Cardiac septum (tissue), 1 donor: ENCODE results near the gene SEC24C. TPM values are rescaled to one million over a fixed set of nuclear protein-coding genes. Genes with fewer than 3 reads are reported as not detected.
"Not testable (repeated sequence)": the region's sequence is repeated elsewhere in the genome, so short reads cannot be mapped to it uniquely, and the experiment has no call there.

Source experiments
- DNase-seq: peaks from one replicate; pipeline ENCODE4 v3.0.0-alpha.2; 2020; ENCODE audit warnings: low spot score
- intact Hi-C: fragments of 100-400 bp; cut with DNase I; formaldehyde crosslinking; loops from one replicate; pipeline ENCODE4 v1.14.0; 2022
- total RNA-seq: library from RNA; stranded (reverse); fragmentation: NEBNext Ultra II Directional; extraction: Animal tissue kit (Norgen Biotek cat#: 25700); gene quantifications from one replicate; pipeline ENCODE4 v1.2.1, GENCODE V29; 2021
- donor health status: DM: no; HTN: no; CAD: no.

The SEC24C gene
- total RNA-seq, 1 donor from 2014 or later, result 55.1 TPM

DNA sequence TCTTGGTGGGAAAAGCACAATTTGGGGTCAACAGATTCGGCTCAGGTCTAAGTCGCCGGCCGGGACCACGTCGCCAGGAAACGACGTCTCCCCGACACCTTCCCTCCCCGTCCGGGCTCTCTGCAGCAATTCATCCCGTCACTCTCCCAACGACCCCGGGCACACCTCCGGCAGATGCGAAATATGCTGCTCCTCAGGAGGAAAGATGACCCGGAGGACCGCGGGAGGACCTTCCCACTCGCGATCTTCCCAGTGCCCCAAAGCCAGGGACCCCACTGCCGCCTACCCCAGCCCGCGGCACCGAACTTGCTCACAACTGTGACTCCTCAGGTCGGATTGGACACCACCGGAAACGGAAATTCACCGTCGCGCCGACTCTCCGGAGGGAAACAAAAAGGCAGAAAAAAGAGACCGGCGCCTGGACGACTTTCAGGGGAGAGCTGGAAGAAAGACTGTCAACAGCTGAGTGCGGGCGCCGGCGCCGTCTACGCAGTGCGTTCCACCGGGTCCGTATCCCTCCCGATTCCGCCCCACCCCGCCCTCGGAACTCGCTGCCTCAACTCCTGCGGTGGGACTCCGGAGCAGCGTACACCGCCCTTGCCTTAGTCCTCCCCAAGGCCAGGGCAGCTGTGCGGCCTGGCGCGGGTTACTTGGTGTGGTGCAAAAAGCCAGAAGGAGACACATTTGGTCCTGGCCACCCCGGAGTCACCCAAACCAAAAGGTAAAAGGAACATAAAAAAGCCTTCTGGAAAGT is 13.8 kb upstream of the SEC24C start:
- intact Hi-C loops, result loop anchor here (5.0 kb wide), 1 partner anchor 83 kb away; no protein-coding TSS in a partner anchor

DNA sequence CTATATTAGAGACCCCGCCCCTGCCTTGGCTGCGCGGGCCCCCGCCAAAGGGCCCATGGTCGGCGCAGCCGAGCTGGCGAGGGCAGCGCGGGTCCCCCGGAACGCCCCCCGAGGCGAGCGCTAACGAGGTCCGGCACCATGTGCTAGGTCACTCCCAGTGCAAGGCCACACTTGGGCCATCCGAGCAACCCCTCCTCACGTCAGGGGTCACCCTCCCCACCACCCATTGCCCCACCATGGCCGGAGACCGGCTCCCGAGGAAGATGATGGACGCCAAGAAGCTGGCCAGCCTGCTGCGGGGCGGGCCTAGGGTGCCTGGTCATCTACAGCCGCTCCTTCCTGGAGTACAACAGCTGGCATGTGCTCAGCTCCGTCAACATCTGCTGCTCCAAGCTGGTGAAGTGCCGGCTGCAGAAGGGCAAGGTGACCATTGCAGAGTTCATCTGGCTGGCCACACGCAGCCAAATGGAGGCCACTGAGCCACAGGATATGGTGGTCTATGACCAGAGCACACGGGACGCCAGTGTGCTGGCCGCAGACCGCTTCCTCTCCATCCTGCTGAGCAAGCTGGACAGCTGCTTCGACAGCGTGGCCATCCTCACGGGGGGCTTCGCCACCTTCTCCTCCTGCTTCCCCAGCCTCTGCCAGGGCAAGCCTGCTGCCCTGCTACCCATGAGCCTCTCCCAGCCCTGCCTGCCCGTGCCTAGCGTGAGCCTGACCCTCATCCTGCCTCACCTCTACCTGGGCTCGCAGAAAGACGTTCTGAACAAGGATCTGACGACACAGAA is 12.4 kb upstream of the SEC24C start:
- intact Hi-C loops, result loop anchor here (5.0 kb wide), 1 partner anchor 84 kb away; no protein-coding TSS in a partner anchor
- no peak for DNase-seq

More for the DNA sequence above, 13.8 kb upstream of the SEC24C start:
- DNase-seq, result peak; percentile 97

DNA sequence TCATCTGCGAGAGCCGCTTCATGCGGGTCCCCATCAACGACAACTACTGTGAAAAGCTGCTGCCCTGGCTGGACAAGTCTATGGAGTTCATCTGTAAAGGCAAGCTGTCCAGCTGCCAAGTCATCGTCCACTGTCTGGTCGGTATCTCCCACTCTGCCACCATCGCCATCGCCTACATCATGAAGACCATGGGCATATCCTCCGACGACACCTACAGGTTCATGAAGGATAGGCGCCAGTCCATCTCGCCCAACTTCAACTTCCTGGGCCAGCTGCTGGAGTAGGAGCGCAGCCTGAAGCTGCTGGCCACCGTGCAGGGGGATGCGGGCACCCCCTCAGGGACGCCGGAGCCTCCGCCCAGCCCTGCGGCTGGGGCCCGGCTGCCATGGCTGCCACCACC is 11.7 kb upstream of the SEC24C start:
- DNase-seq, result no peak

DNA sequence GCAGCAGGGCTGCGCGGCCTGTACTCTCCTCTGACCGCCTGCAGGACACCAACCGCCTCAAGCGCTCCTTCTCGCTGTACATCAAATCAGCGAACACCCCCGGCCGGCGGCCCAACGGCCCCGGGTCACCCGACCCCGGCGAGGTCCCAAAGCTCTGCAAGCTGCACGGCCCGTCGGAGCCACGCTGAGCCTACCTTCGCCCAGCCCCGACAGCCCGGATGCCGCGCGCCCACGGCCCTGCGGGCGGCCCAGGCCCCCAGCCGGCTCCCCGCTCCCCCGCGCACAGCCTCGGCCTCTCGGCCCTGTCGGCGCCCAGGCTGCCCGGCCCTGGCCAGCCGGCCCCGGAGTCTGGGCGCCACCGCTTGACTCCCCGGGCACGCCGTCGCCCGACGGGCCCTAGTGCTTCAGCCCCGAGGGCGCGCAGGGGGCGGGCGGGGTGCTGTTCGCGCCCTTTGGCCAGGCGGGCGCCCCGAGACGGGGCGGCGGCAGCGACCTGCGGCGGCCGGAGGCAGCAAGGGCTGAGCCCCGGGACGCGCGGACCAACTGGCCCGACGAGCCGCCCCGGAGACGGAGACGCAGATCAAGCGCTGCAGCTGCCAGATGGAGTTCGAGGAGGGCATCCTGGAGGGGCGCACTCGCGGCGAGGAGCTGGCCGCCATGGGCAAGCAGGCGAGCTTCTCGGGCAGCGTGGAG is 11.1 kb upstream of the SEC24C start:
- intact Hi-C loops, result loop anchor here (5.0 kb wide), 1 partner anchor 86 kb away; no protein-coding TSS in a partner anchor
- DNase-seq, result no peak

More for the DNA sequence above, 11.7 kb upstream of the SEC24C start:
- intact Hi-C loops, result loop anchor here (5.0 kb wide), 1 partner anchor 85 kb away; no protein-coding TSS in a partner anchor

DNA sequence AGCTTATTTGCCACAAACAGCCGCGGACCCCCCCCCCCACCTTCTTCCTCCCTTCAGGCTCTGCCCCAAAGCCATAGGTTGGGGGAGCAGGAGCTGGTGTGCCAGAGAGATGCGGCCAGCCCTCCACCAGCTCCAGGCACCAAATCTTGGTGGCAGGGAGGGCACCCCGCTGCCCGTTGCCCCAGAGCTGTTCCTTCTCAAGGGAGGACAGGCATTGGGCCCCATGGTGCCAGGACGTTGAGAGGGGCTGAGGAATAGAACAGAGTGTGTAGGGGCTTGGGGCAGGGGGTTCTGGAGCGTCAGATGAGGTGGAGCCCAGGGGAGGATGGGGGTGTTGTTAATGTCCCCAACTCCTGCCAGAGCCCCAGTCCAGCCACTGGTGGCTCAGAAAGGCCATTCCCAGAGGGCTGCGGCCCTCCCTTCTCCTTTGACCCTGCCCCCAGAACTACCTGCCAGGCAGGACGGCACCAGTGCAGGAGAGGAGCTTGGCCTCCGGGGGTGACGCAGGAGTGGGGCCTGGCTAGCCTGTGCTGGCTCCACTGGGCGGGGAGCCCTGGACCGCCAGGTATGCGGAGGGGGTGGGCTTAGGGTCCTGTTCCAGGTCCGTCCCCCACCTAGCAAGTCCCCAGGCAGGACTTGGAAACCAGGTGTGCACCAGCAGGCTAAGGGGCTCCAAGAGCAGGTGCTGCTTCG is 10.0 kb upstream of the SEC24C start:
- no peak for DNase-seq
- intact Hi-C loops, result loop anchor here (5.0 kb wide), 1 partner anchor 87 kb away; no protein-coding TSS in a partner anchor

DNA sequence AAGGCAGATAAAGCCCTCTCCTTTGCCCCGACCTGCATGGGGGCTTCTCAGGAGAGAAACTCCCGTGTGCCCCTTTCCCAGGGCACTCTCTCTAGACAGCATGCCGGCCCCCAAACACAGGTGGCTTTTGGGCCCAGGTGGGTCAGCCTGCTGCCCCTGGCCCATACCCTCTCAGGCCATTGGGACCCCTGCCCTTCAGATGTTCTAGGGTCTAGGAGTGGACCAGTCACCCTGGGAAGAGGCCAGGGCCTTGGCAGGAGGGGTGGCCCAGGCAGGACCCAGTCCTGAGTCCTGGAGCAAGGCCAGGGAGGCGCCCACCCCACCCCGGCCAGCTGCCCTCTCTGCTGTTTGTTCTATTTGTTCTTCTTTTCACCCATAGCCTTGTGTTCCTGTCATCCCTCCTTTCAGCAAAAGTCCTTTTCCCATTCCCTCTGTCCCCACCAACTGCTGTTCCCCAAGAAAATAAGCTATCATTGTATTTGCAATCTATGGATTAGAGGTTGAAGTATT is 9.3 kb upstream of the SEC24C start:
- DNase-seq, result no peak

DNA sequence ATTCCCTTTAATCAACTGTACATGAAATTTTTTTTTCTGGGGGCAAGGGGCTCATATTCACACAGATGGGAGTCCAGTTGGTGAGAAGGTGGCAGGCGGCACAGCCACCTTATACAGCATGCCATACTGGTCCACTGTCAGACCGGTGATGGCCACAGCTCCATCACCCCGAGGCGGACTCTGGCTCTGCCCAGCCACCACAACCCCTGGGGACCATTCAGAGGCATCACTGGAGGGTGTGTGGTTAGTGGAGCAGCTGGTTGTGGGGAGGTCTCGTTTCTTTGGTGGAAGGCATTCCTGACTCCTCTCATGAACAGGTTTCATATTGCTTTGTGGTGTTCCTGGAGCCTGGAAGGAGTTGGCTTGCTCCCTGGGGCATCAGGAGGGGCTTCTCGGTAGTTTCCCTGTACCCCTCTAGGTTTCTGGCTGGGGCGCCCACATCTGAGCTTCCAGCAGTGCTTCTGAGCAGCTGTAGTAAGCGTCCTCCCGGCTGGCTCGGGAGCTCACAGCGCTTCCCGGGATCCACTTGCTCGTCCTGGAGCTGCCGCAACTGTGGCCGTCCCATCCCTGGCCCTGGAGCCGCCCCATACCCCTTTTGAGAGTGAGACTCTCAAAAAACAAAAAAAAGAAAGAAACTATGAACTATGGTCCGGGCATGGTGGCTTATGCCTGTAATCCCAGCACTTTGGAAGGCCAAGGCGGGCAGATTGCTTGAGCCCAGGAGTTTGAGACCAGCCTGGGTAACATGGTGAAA is 3.5 kb upstream of the SEC24C start:
- DNase-seq, intact Hi-C loops: not testable (repeated sequence)

More for the DNA sequence above, 9.3 kb upstream of the SEC24C start:
- intact Hi-C loops, result loop anchor here (5.0 kb wide), 1 partner anchor 88 kb away; no protein-coding TSS in a partner anchor

DNA sequence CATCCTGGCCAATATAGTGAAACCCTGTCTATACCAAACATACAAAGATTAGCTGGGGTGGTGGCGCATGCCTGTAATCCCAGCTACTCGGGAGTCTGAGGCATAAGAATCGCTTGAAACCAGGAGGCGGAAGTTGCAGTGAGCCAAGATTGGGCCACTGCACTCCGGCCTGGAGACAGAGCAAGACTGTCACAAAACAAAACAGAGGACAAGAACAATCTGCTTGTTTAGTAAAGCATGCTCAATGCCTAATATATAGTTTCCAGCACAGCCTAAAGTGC is 1.8 kb upstream of the SEC24C start:
- DNase-seq, result no peak
- intact Hi-C loops, result no loop called here

DNA sequence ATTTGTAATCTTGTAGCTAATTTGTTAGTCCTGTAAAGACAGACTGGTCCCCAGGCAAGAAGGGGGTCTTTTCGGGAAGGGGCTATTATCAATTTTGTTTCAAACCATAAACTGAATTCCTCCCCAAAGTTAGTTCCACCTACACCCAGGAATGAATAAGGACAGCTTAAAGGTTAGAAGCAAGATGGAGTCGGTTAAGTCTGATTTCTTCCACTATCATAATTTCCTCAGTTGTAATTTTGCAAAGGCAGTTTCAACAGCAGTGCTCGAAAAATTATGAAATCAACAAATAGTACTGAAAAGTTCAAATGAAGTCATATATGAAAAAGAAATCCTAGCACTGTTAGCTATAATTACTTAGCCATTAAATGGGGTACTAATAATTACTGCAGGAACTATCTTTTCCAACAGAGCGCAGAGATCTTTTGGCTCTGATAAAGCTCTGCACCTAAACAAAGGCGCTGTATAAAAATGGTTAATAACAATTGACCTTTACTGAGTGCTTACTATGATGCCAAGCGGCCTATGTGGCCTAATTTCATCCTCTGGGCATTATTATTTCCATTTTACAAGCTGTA is 756 bp upstream of the SEC24C start:
- DNase-seq, result no peak
- intact Hi-C loops, result no loop called here

DNA sequence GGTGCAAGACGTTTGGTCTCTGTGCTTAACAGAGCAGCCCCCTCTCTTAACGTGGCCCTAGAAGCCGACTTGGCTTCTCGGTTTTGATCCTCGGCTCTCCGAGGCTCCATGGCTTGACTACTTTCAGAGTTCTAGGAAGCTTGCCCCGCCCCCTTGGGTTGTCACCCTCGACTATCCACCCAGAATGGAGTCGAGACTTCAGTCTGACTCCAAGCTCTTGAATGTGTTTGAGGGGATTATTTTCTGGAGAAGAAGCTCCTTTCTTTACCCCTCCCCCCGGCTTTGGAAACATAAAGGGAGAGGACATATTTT is 448 bp downstream of the SEC24C start:
- intact Hi-C loops, result no loop called here
- no peak for DNase-seq

DNA sequence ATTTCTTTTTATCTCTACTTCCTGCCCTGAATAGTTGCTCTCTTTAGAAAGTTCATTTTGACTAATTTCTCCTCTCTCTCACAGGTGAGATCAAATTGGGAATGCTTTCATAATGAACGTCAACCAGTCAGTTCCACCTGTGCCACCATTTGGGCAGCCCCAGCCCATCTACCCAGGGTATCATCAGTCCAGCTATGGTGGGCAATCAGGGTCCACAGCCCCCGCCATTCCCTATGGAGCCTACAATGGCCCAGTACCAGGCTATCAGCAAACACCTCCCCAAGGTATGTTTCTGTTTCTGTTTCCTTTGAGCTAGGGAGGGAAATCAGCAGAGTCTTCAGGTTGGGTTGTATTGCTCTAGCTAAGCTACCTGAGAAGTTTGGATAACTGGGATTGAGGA is 2.5 kb downstream of the SEC24C start:
- no peak for DNase-seq
- intact Hi-C loops, result loop anchor here (5.0 kb wide), 1 partner anchor 36 kb away; the partner anchor contains the start of gene CHCHD1

DNA sequence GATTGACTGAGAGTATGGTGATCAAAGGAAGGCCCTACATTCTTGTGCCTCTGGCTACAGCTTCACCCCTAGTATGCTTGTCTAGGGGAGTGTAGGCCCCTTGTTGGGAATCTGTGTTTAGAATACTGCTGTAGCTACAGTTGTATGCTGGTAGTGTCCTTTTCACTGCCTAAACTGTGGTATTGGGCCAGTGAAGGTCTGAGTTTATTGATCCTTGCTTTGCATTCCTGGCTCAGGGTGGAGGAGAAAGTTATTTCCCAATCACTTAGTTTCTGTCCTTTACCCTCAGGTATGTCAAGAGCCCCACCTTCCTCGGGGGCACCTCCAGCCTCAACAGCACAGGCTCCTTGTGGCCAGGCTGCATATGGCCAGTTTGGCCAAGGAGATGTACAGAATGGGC is 6.6 kb downstream of the SEC24C start:
- intact Hi-C loops, result no loop called here

DNA sequence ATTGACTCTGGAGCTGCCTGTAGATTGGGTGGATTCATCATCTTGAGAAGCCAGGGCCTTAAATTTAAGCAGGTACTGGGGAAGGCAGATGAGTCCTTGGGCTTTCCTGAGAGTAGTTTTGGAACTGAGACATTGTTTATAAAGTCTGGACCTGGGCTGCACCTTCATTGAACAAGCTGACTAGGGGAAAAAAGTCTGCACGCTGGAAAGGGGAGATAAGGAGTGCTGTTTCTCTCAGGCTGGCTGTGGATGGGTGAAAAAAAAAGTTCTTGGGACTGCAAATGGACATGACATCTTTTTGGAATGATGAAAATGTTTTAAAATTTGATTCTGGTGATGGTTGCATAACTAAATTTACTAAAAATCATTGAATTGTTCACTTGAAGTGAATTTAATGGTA is 12.0 kb downstream of the SEC24C start:
- intact Hi-C loops, result no loop called here
- no peak for DNase-seq

More for the DNA sequence above, 6.6 kb downstream of the SEC24C start:
- DNase-seq, result no peak

DNA sequence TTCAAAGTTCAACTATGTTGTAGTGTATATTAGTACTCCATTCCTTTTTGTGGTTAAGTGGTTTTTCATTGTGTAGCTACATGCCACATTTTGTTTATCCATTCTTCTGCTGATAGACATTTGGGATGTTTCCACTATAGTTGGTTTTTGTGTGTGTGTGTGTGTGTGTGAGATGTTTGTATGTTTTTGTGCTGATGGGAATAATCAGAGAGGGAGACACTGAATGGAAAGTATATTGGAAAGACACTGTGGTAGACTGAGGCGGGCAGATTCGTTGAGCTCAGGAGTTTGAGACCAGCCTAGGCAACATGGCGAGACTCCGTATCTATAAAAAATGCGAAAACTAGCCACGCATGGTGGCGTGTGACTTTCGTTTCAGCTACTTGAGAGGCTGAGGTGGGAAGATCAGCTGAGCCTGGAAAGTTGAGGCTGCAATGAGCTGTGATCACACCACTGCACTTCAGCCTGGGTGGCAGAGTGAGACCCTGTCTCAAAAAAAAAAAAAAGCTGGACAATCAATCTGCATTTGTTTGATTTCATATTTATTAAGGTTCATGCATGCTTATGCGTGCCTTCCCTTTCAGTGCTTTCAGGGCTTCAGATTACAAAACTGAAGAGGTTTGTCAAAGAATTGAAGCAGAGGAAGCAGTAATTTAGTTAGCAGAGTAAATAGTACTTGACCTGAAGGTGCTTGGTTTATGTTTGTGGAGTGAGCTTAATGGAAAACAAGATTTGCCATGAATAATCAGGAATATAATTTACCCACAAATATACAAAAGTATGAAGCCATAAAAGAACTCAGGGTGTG is 14.7 kb downstream of the SEC24C start:
- intact Hi-C loops, result no loop called here
- no peak for DNase-seq

DNA sequence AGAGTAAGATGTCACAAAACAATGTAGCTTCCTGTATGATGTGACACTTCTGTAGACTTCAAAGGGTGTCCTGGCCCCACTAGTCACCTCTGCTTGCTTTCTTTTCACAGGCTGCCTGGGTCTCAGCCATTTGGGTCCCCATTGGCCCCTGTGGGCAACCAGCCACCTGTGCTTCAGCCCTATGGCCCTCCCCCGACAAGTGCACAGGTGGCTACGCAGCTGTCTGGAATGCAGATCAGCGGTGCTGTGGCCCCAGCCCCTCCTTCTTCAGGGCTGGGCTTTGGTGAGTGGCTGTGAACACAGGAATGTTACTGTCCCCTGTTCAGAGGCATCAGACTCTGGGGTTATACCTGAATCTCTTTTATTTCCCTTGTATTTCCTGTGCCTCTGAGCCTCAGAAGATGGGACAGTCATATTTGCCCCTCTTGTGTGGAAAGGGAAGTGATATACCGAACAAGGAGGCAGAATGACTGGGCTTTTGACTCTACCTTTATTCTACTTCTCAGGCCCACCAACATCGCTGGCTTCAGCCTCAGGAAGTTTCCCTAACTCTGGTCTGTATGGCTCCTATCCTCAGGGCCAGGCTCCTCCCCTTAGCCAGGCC is 15.4 kb downstream of the SEC24C start:
- DNase-seq, result no peak
- intact Hi-C loops, result no loop called here

DNA sequence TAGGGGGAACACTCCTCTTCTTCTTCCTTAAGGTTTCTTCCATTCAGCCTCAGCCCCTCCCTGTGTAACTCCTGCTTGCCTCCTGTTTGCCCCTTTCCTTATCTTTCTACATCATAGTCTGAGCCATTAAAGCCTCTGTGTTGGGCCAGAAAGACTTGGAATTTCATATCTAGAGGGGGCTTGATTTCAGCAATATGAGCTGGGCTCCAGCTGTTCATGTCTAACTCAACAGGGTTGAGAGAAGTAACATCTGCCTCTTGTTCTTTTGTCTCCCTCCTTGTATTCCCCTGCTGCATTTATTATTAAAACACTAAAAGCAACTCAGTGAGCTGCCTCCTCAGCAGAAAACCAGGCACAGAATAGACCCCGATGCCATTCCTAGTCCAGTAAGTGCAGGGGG is 17.6 kb downstream of the SEC24C start:
- intact Hi-C loops, result no loop called here
- no peak for DNase-seq

DNA sequence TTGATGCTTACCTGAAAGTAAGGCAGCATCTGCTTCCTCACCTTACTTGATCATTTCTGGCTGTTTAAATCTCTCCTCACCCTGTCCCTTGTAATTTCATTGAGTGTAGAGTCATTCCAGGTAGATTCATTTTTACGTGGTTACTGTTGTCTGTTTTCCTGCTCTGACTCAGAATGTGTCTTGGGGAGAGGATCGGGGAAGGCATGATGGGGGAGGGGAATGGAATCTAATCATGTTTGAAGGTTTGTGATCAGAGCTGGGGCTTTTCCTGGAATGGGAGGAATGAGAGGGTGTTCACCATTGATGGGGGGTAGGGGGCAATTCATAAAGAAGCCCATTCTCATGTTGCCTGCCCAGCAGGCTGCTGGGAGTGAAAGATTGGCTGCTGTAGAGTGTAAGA is 18.7 kb downstream of the SEC24C start:
- intact Hi-C loops, result no loop called here
- no peak for DNase-seq
